CD4-positive, alpha-beta T cell treated with Interleukin-10 for 1 hour (primary cell): Measurements from ENCODE around the gene OTUD6A.

Experiments
- DNase-seq: peaks from one replicate; pipeline ENCODE4 v3.0.0-alpha.2; 2020

The OTUD6A gene

GRCh38 chrX:70062076-70062475 lies at the start of gene OTUD6A:
TSS of gene OTUD6A (plus strand) at chrX:70062457. CDS start at chrX:70062525, 68 bp downstream.
- DNase-seq, result no peak

- no peak for DNase-seq
These were observed 49.5 kb upstream of the OTUD6A start for GRCh38 chrX:70012756-70013155.

- DNase-seq, result no peak
These were observed 48.5 kb upstream of the OTUD6A start for GRCh38 chrX:70013466-70014381.

- DNase-seq, result peak; percentile 1
These were observed 45.7 kb upstream of the OTUD6A start for GRCh38 chrX:70016513-70016912.

GRCh38 chrX:70022616-70023015 lies 39.6 kb upstream of the OTUD6A start:
- no peak for DNase-seq

GRCh38 chrX:70025464-70025863 lies 36.8 kb upstream of the OTUD6A start:
- no peak for DNase-seq

- DNase-seq, result no peak
These were observed 36.0 kb upstream of the OTUD6A start for GRCh38 chrX:70026112-70026850.

GRCh38 chrX:70026851-70027200 lies 35.4 kb upstream of the OTUD6A start:
- no peak for DNase-seq

- no peak for DNase-seq
These were observed 32.4 kb upstream of the OTUD6A start for GRCh38 chrX:70029863-70030262.

- DNase-seq, result peak; percentile 57
These were observed 31.9 kb upstream of the OTUD6A start for GRCh38 chrX:70030301-70030767.

GRCh38 chrX:70032792-70033191 lies 29.5 kb upstream of the OTUD6A start:
- DNase-seq, result no peak

- peak; percentile 14 for DNase-seq
These were observed 28.8 kb upstream of the OTUD6A start for GRCh38 chrX:70033348-70034051.

- no peak for DNase-seq
These were observed 27.6 kb upstream of the OTUD6A start for GRCh38 chrX:70034646-70035045.

- DNase-seq, result no peak
These were observed 23.7 kb upstream of the OTUD6A start for GRCh38 chrX:70038515-70038914.

GRCh38 chrX:70038951-70039350 lies 23.3 kb upstream of the OTUD6A start:
- DNase-seq, result no peak

GRCh38 chrX:70039758-70040157 lies 22.5 kb upstream of the OTUD6A start:
- DNase-seq, result no peak

- no peak for DNase-seq
These were observed 20.3 kb upstream of the OTUD6A start for GRCh38 chrX:70041993-70042392.

- DNase-seq, result no peak
These were observed 19.6 kb upstream of the OTUD6A start for GRCh38 chrX:70042399-70043371.

GRCh38 chrX:70043685-70044084 lies 18.6 kb upstream of the OTUD6A start:
- no peak for DNase-seq

- no peak for DNase-seq
These were observed 17.6 kb upstream of the OTUD6A start for GRCh38 chrX:70044541-70045245.

GRCh38 chrX:70046978-70047377 lies 15.3 kb upstream of the OTUD6A start:
- DNase-seq, result no peak
